T-helper 1 cell treated with Interleukin-12 subunit alpha and Interleukin-12 subunit beta and Interleukin-4 antibody, amounts not matched to agents 30 ng/mL and 1 ng/mL, for 36 hours (primary cell): ENCODE results near the gene NAPSA. TPM values are rescaled to one million over a fixed set of nuclear protein-coding genes. Genes with fewer than 3 reads are reported as not detected.

Source experiments
- intact Hi-C: fragments of 100-400 bp; cut with micrococcal nuclease; formaldehyde crosslinking; loops from one replicate; pipeline ENCODE4 v1.15.1; 2024
- total RNA-seq: library from RNA; stranded (reverse); gene quantifications from 2 replicates; pipeline ENCODE4 v1.2.3, GENCODE V29; 2022

The NAPSA gene
- total RNA-seq, 1 donor from 2014 or later = 8.3 TPM

GRCh38 chr19:50384685-50385535, 19.5 kb upstream of the NAPSA start:
- intact Hi-C loops = loop anchor here (1.0 to 2.0 kb wide), 14 partner anchors 9 to 723 kb away; partner anchors contain the start of genes CTU1, EMC10, GARIN5A and JOSD2

GRCh38 chr19:50383852-50384684, 18.6 kb upstream of the NAPSA start, which contains the start of gene POLD1:
POLD1 (plus strand) TSS chr19:50384347; CDS start chr19:50398852, 14,505 bp downstream.
- intact Hi-C loops = loop anchor here (1.0 to 2.0 kb wide), 14 partner anchors 8 to 724 kb away; partner anchors contain the start of genes CTU1, EMC10, GARIN5A and JOSD2

GRCh38 chr19:50383001-50383851, 17.8 kb upstream of the NAPSA start:
- intact Hi-C loops = no loop called here

GRCh38 chr19:50381881-50382729, 16.7 kb upstream of the NAPSA start:
- intact Hi-C loops = no loop called here

GRCh38 chr19:50380751-50381151, 15.3 kb upstream of the NAPSA start:
- intact Hi-C loops = no loop called here

- intact Hi-C loops = no loop called here
Measured at GRCh38 chr19:50380137-50380536, 14.7 kb upstream of the NAPSA start.

GRCh38 chr19:50379602-50380001, 14.2 kb upstream of the NAPSA start:
- intact Hi-C loops = no loop called here

- intact Hi-C loops = no loop called here
Measured at GRCh38 chr19:50378863-50379236, 13.4 kb upstream of the NAPSA start.

- intact Hi-C loops = no loop called here
Measured at GRCh38 chr19:50378169-50378862, 12.9 kb upstream of the NAPSA start.

- intact Hi-C loops = loop anchor here (2.0 kb wide), 5 partner anchors 53 to 509 kb away; partner anchors contain the start of genes AKT1S1 and TBC1D17
Measured at GRCh38 chr19:50377517-50377916, 12.1 kb upstream of the NAPSA start.

- intact Hi-C loops = loop anchor here (2.0 kb wide), 5 partner anchors 54 to 508 kb away; partner anchors contain the start of genes AKT1S1 and TBC1D17
Measured at GRCh38 chr19:50377051-50377461, 11.6 kb upstream of the NAPSA start.

GRCh38 chr19:50376166-50377050, 11.0 kb upstream of the NAPSA start, which contains the start of gene NR1H2:
NR1H2 (plus strand) TSS chr19:50376457; CDS start chr19:50377606, 1,149 bp downstream.
- intact Hi-C loops = loop anchor here (1.0 to 2.0 kb wide), 13 partner anchors 8 to 508 kb away; partner anchors contain the start of genes AKT1S1, EMC10, GARIN5A and JOSD2

GRCh38 chr19:50371914-50372475, 6.6 kb upstream of the NAPSA start:
- intact Hi-C loops = no loop called here

- intact Hi-C loops = loop anchor here (1.0 to 2.0 kb wide), 8 partner anchors 7 to 414 kb away; partner anchors contain the start of genes EMC10, GARIN5A, NR1H2 and POLD1
Measured at GRCh38 chr19:50368649-50369570, 3.5 kb upstream of the NAPSA start.

- intact Hi-C loops = no loop called here
Measured at GRCh38 chr19:50362656-50363424, 2.6 kb downstream of the NAPSA start.

GRCh38 chr19:50362030-50362412, 3.4 kb downstream of the NAPSA start:
- intact Hi-C loops = no loop called here
